ENCODE results near the gene SMOC2.
"Not testable (repeated sequence)": the region's sequence is repeated elsewhere in the genome, so short reads cannot be mapped to it uniquely, and the experiment has no call there.

SMOC2 gene

GRCh38 chr6:168695701-168696100 is 254.7 kb downstream of the SMOC2 start:
- H3K4me1 Mint-ChIP-seq = peaks cover 36% of the 10 kb centered on the region
- no peak overlapping the region for H3K4me3 Mint-ChIP-seq
- peaks cover 4% of the 10 kb centered on the region for H3K27me3 Mint-ChIP-seq (ENCODE audit: low read depth, poor library complexity)
- DNase-seq = no peak
- H3K9me3 Mint-ChIP-seq = peaks cover 9% of the 10 kb centered on the region
- H3K36me3 Mint-ChIP-seq (ENCODE audit: low read depth) = no peaks in the 10 kb centered on the region
- TF ChIP-seq CTCF (IDR thresholded peaks at IDR 0.05) = no peak
- no peak overlapping the region for H3K27ac Mint-ChIP-seq

GRCh38 chr6:168698923-168699322 is 257.9 kb downstream of the SMOC2 start:
- Mint-ChIP-seq H3K4me1 (peaks cover 14% of the 10 kb centered on the region), H3K4me3 (no peak overlapping the region), H3K9me3 (peaks cover 9% of the 10 kb centered on the region), H3K27ac (no peak overlapping the region), H3K27me3 (ENCODE audit: low read depth, poor library complexity) (no peaks in the 10 kb centered on the region), H3K36me3 (ENCODE audit: low read depth) (no peaks in the 10 kb centered on the region)
- no peak for DNase-seq
- no peak for TF ChIP-seq CTCF (IDR thresholded peaks at IDR 0.05)

- Mint-ChIP-seq H3K36me3 (ENCODE audit: low read depth) (no peaks in the 10 kb centered on the region), H3K27me3 (ENCODE audit: low read depth, poor library complexity) (no peaks in the 10 kb centered on the region), H3K4me1 (peaks cover 14% of the 10 kb centered on the region), H3K4me3 (no peak overlapping the region), H3K9me3 (peaks cover 9% of the 10 kb centered on the region), H3K27ac (no peak overlapping the region)
- no peak for DNase-seq
- no peak for TF ChIP-seq CTCF (IDR thresholded peaks at IDR 0.05)
Observed at GRCh38 chr6:168699631-168700295, 258.8 kb downstream of the SMOC2 start.

GRCh38 chr6:168700880-168701279 is 259.9 kb downstream of the SMOC2 start:
- Mint-ChIP-seq H3K4me3 (no peak overlapping the region), H3K27ac (no peak overlapping the region), H3K36me3 (ENCODE audit: low read depth) (no peaks in the 10 kb centered on the region), H3K27me3 (ENCODE audit: low read depth, poor library complexity) (peaks cover 3% of the 10 kb centered on the region), H3K9me3 (peaks cover 9% of the 10 kb centered on the region), H3K4me1 (peaks cover 18% of the 10 kb centered on the region)
- no peak for TF ChIP-seq CTCF (IDR thresholded peaks at IDR 0.05)
- DNase-seq = no peak

GRCh38 chr6:168703990-168704389 is 263.0 kb downstream of the SMOC2 start:
- Mint-ChIP-seq H3K4me3 (no peak overlapping the region), H3K4me1 (peaks cover 17% of the 10 kb centered on the region), H3K9me3 (no peaks in the 10 kb centered on the region), H3K27ac (no peak overlapping the region), H3K36me3 (ENCODE audit: low read depth) (no peaks in the 10 kb centered on the region), H3K27me3 (ENCODE audit: low read depth, poor library complexity) (peaks cover 8% of the 10 kb centered on the region)
- TF ChIP-seq CTCF (IDR thresholded peaks at IDR 0.05) = no peak
- no peak for DNase-seq

GRCh38 chr6:168704678-168705077 is 263.7 kb downstream of the SMOC2 start:
- no peak for TF ChIP-seq CTCF (IDR thresholded peaks at IDR 0.05)
- no peaks in the 10 kb centered on the region for H3K9me3 Mint-ChIP-seq

GRCh38 chr6:168705271-168705670 is 264.3 kb downstream of the SMOC2 start:
- H3K4me1 Mint-ChIP-seq = peaks cover 12% of the 10 kb centered on the region
- not testable (repeated sequence) for DNase-seq; H3K36me3 Mint-ChIP-seq (ENCODE audit: low read depth); H3K9me3 Mint-ChIP-seq; H3K27me3 Mint-ChIP-seq (ENCODE audit: low read depth, poor library complexity); H3K27ac Mint-ChIP-seq; H3K4me3 Mint-ChIP-seq

More at GRCh38 chr6:168704678-168705077, 263.7 kb downstream of the SMOC2 start:
- no peak overlapping the region for H3K4me3 Mint-ChIP-seq
- no peak for DNase-seq
- H3K36me3 Mint-ChIP-seq (ENCODE audit: low read depth) = no peaks in the 10 kb centered on the region
- peaks cover 12% of the 10 kb centered on the region for H3K4me1 Mint-ChIP-seq
- peaks cover 8% of the 10 kb centered on the region for H3K27me3 Mint-ChIP-seq (ENCODE audit: low read depth, poor library complexity)
- no peak overlapping the region for H3K27ac Mint-ChIP-seq

Data from nephron progenitor cell (in vitro differentiated cells).